HG02943 (cell line): Measurements from ENCODE around the gene RAPSN.
"Not testable (repeated sequence)": the region's sequence is repeated elsewhere in the genome, so short reads cannot be mapped to it uniquely, and the experiment has no call there.

Experiments
- ATAC-seq: cut with Tn5 transposase; IDR thresholded peaks from one replicate; pipeline ENCODE4 v1.9.1; 2021; ENCODE audit warnings: mild to moderate bottlenecking, low read depth, moderate library complexity; ENCODE audit not compliant: unreplicated experiment

RAPSN gene

DNA sequence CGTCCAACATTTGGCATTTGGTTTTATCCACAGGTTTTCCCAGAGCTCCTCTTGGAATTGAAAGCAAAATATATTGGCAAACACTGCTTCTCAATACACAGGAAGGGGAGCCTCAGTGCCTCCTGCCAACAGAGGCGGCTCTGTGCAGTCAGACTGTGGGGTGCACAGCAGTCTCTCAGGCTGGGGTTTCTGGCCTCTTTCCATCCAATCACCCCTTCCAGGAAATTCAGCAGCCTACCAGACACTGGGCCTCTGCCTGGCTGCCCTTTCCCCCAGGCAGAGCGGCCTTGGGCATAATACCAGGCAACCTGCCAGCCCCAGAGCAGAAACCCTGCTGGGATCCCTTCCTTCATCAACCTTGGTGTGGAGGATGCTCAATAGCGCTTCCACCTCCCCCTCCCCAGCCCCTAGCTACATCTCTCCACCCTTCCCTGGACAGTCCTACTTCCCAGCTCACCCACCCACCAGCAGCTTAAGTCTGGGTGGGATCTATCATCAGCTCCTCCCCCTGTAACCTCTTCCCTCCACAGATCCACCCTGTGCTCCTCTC lies 17.8 kb upstream of the RAPSN start:
- ATAC-seq = no peak

DNA sequence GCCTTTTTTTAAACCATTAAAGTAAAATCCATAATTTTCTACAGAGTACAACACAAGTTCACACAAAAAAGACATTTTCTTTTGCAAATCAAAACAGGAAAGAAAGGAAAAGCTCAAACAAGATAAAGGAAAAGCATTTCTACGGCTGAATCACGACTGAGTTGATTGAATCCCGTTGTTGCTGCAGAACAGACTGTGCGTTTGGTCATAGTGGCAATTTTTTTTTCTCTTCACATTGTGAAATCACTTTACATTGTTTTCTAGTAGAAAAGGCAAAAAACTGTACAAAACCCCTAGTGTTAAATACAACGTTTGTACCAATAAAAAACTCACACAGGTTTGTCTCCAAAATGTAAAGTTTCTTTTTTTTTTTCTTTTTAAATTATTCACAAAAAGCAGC lies 17.3 kb upstream of the RAPSN start:
- no peak for ATAC-seq

- ATAC-seq = no peak
Observed at GRCh38 chr11:47464483-47464882, 15.5 kb upstream of the RAPSN start.

GRCh38 chr11:47461876-47462275 lies 12.9 kb upstream of the RAPSN start:
- no peak for ATAC-seq

DNA sequence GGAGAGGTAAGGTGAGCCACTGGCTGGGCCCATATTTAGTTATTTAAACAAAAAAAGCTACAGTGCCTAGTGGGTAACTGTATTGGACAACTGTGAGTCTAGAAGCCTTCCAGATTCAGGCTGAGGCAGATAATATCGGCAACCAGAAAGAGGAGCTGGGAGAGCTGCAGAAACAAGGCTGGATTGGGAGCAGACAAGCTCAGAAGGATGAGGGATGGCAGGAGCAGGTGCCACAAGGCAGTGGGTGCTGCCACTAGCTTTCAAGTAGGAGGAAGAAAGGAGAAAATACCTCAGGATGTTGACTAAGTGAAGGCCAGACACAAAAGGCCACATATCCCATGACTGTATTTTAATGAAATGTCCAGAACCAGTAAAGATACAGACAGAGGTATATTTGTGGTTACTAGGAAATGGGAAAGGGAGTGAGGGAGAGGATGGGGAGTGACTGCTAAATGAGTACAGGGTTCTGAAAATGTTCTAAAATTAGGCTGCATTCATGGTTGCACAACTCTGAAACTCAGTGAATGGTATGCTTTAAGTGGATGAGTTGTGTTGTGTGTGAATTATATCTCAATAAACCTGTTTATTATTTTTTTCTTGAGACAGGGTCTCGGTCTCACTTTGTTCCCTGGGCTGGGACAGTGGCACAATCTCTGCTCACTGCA lies 11.8 kb upstream of the RAPSN start:
- ATAC-seq = no peak

- ATAC-seq = not testable (repeated sequence)
Observed at GRCh38 chr11:47454258-47454671, 5.3 kb upstream of the RAPSN start.

DNA sequence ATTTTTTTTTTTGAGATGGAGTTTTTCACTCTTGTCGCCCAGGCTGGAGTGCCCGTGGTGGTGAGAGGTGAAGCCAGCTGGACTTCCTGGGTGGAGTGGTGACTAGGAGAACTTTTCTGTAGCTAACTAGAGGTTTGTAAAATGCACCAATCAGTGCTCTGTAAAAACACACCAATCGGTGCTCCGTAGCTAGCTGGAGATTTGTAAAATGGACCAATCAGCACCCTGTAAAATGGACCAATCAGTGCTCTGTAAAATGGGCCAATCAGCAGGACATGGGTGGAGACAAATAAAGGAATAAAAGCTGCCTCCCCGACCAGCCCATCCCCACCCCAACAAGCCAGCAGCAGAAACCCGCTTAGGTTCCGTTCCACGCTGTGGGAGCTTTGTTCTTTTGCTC lies 4.4 kb upstream of the RAPSN start:
- ATAC-seq = no peak

GRCh38 chr11:47451990-47452389 lies 3.1 kb upstream of the RAPSN start:
- no peak for ATAC-seq

GRCh38 chr11:47451436-47451835 lies 2.5 kb upstream of the RAPSN start:
- no peak for ATAC-seq

GRCh38 chr11:47449541-47449940 lies 605 bp upstream of the RAPSN start:
- no peak for ATAC-seq

DNA sequence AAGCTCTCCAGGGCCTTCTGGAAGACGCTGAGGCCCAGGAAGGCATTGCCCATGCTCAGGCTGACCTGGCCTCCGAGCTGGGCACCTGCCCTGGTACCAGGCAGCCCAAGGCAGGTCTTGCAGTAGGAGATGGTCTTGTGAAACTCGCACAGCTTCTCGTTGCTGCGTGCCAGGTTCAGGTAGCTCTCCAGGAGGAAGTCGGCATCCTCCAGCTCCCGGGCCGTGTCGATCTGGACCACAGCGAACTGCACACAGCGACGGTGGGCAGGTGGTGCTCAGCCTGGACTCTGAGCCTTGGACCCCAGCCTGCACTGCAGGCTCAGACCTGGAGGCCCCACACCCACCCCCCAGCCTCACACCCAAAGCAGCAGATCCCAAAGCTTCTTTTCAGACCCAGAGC lies 1.0 kb downstream of the RAPSN start:
- ATAC-seq = no peak

DNA sequence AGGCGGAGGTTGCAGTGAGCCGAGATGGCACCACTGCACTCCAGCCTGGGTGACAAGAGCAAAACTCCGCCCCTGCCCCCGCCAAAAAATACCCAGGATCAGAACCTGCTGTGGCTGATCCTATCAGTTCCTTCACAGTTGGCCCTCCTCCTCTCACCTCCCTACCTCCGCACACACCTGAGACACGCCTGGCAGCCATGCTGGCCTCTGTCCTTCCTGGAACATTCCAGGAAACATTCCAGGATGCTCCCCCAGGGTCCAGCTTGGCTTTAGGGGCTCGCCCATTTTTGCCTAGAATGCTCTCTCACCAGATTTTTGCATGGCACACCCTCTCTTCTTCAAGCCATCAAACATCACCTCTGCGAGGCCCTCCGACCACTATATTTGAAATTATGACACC lies 2.1 kb downstream of the RAPSN start:
- no peak for ATAC-seq

GRCh38 chr11:47445840-47446239 lies 3.1 kb downstream of the RAPSN start:
- no peak for ATAC-seq

DNA sequence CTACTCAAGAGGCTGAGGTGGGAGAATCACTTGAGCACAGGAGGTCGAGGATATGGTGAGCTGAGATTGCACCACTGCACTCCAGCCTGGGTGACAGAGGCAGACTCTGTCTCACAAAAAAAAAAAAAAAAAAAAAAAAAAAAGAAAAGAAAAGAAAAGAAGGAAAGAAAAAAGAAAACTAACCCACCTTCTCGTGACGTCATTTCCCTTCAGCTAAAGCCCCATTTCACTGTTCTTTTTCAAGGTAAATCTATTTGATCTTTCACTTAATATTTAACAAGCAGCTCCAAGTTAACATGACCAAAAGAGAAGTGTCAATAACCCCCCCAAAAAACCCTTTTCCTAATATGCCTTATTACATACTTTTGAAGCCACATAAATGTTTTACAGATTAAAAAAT lies 5.1 kb downstream of the RAPSN start:
- no peak for ATAC-seq

DNA sequence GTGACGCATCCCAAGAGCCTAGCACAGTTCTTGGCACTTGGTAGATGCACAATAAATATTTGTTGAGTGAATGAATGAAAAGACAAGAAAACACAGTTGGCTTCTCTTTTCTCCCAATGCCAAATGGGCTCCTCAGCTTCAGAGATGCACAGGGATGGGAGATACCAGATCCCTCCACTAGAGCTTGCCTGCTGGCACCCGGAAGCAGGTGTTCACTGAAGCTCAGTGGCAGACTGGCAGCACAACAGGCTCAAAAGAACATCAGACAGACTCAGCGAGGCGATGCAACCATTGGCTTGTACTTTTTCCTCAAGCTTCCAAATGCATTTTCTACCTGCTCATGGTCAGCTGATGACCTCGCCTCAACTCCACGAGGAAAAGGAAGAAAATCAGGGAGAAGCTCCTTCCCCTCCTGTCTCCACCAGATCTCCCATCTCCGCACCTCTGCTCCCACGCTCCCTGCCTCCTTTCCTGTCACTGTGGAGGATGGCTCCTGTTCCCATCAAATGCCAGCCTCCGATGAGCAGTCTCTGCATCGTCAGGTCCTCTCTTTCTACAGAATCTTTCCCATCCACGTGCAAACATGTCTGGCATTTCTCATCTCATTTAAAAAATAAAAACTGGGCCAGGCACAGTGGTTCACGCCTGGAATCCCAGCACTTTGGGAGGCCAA lies 5.8 kb downstream of the RAPSN start:
- ATAC-seq = no peak

DNA sequence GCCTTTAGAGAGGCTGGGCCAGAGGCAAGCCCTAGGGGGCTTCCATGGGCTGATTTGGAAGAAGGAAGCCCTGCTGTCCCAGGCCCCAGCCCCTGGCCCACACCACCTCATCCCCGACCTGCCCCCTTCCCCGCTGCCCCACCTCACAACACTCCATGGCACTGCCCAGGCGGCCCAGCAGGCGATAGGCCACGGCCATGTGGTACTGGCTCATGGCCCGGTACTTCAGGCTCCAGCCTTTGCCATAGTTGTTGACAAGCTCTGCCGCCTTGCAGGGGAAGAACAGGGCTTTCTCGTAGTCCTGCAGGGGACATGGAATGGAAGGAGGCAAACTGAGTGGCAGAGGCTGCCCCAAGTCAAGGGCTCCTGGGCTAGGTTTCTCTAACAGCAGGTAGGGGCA lies 6.4 kb downstream of the RAPSN start:
- ATAC-seq = no peak

- ATAC-seq = no peak
Observed at GRCh38 chr11:47441421-47441820, 7.5 kb downstream of the RAPSN start.

DNA sequence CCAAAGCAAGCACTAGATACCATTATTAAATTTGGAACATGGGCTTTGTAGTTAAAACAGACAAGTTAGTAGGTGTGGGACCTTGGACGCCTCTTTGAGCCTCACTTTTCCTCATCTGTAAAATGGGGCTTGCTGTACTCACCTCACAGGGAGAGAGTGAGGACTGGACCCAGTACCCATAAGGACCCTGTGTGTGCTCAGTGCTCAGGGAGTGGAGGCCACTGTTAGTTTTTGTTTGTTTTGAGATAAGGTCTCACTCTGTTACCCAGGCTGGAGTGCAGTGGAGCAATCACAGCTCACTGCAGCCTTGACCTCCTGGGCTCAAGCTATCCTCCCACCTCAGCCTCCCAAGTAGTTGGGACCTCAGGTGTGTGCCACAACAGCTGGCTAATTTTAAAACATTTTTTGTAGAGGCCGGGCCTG lies 8.9 kb downstream of the RAPSN start:
- ATAC-seq = no peak

DNA sequence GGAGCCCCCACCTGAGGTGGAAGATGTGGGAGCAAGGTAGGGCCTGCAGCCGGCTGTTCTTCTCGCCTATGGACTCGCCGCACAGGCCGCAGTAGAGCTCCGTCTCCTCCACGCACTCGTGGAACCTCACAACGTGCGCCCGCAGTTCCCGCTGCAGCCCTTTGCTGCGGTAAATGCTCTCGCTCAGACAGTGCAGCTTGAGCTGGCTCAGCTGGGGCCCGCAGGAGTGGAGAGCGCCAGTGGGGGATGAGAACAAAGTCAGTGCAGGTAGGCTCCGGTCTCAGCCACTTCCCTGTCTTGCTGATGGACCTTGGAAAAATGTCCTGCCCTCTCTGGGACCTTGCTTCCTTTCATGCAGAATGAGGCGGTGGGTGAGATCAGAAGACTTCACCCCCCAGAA lies 10.2 kb downstream of the RAPSN start:
- no peak for ATAC-seq

DNA sequence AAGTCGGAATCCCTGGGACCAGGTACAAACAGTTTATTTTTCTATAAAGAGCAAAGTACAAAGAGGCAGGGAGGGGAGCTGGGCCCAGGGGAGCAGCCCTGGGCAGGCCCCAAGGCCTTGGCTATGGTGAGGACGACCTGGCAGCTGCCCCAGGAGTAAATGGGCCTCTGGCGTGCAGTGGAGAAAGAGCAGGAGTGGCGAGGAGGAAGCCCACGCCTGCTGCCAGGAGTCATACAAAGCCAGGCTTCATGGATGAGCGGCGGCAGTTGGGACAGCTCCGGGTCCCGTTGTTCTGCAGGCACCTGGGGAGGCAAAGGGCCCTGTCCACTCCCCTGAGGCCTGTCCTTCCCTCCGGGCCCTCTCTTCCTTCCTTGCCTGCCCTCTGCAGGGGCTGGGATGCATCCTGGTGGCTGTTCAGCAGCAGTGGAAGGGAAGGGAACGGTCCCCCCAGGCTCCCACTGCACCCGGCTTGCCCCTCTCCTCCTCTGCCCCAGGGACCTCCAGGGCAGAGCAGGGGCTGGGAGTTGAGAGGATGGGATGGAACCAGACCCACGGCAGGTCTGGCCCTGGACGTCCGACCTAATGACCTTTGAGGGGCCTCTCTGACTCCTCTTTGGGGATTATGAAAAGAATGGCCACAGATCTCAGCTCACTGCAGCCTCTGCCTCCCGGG lies 11.1 kb downstream of the RAPSN start:
- ATAC-seq = no peak

DNA sequence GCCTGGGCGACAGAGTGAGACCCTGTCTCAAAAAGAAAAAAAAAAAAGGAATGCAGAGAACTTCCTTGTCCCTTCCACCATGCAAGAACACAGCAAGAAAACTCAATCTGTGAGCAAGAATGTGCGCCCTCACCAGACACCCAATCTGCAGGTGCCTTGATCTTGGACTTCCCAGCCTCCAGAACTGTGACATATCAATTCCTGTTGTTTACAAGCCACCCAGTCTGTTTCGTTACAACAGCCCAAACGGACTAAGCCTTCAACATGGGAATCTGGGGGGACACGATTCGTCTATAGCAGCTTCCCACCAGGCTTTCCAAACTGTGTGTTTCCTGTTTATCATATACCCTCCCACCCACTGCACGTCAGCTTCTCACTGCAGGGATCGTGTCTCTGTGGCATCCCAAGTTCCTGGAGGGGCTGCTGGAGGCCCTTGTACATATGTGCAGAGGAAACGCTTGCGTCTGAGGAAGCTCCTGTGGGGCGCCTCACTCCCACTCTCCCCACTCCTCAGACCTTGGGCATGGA lies 11.7 kb downstream of the RAPSN start:
- ATAC-seq = no peak
